ENCODE measurements around the gene TMEM143.

- no peak for TF ChIP-seq CTCF (IDR thresholded peaks at IDR 0.05 in 8 of 11, conservative IDR thresholded peaks at IDR 0.05 in 3 of 11)
- no peak for TF ChIP-seq POLR2A (IDR thresholded peaks at IDR 0.05)
These were observed 22.0 kb downstream of the TMEM143 start for GRCh38 chr19:48341515-48342413.
